K562 (cell line): Measurements from ENCODE around the gene TRIO. TPM values are rescaled to one million over a fixed set of nuclear protein-coding genes. Genes with fewer than 3 reads are reported as not detected.

Experiments used
- ATAC-seq: fragments of 200-7000 bp; cut with Tn5 transposase; 3 replicates; pipeline ENCODE4 v1.9.1; 2020; ENCODE audit warnings: moderate library complexity
- BruUV-seq: library from RNA; stranded (reverse); fragments of 400-500 nt; replicated peaks from 2 replicates; lab custom pipeline; 2021; lab: Mats Ljungman, UMichigan
- CTCF ChIA-PET: fragments of 300-600 bp; formaldehyde crosslinking; extraction: SDS; loops from one replicate; lab custom pipeline; 2021; ENCODE audit warnings: low intra/inter-chr PET ratio; lab: Yijun Ruan, JAX
- POLR2A ChIA-PET: fragments of 300-600, 350-650 bp; sonication (Branson Sonifier 250); formaldehyde crosslinking; extraction: SDS; loops from one replicate; lab custom pipeline; 2021; ENCODE audit warnings: antibody characterized with exemption, inconsistent platforms; lab: Yijun Ruan, JAX
- DNase-seq, 4 experiments: peaks; one replicate each; pipeline versions ENCODE4 v3.0.0 to v3.0.0-alpha.2; 2011 to 2018; ENCODE audit warnings: low spot score in 3 of 4, mixed read lengths in 3 of 4; ENCODE audit errors: extremely low read depth in 1 of 4
- FAIRE-seq: peaks from 2 replicates; lab custom pipeline; 2011; peaks lifted over from hg19 to GRCh38; lab: Jason Lieb, UNC
- H2AFZ ChIP-seq: 2 replicates; pipeline ENCODE4 v1.6.0; 2011; ENCODE audit warnings: low read depth, low read length, control low read depth, inconsistent platforms
- H3K27ac ChIP-seq: fragments of 200-600 bp; 3 replicates; pipeline ENCODE4 v1.8.0; 2011; ENCODE audit warnings: low read depth, mild to moderate bottlenecking, control low read depth, inconsistent platforms, low read length, moderate library complexity, mixed read lengths; ENCODE audit errors: extremely low read depth
- H3K27me3 ChIP-seq, 2 experiments: fragments of 300-600 bp in 1 of 2; 2 replicates in 1 of 2; 3 replicates in 1 of 2; pipeline versions ENCODE4 v1.6.0 to v1.8.0; 2011; ENCODE audit warnings: inconsistent platforms in 2 of 2, low read length in 2 of 2, mild to moderate bottlenecking in 1 of 2, mixed read lengths in 1 of 2, moderate library complexity in 1 of 2; ENCODE audit not compliant: control insufficient read depth in 2 of 2, insufficient read depth in 2 of 2
- H3K36me3 ChIP-seq: fragments of 300-600 bp; 3 replicates; pipeline ENCODE4 v1.8.0; 2011; ENCODE audit warnings: mild to moderate bottlenecking, low read length, inconsistent platforms; ENCODE audit not compliant: control insufficient read depth, insufficient read depth
- H3K4me1 ChIP-seq, 2 experiments: fragments of 200-600 bp in 1 of 2; replicated peaks in 1 of 2; 2 replicates in 1 of 2; 3 replicates in 1 of 2; pipeline versions ENCODE4 v1.5.1 to v1.8.0; 2011; ENCODE audit warnings: inconsistent platforms in 2 of 2, low read length in 2 of 2, mild to moderate bottlenecking in 1 of 2, mixed read lengths in 1 of 2, moderate library complexity in 1 of 2; ENCODE audit not compliant: control insufficient read depth in 2 of 2, insufficient read depth in 2 of 2
- H3K4me2 ChIP-seq: 2 replicates; pipeline ENCODE4 v1.6.1; 2011; ENCODE audit warnings: low read length, control low read depth, inconsistent platforms, mixed read lengths; ENCODE audit not compliant: insufficient read depth
- H3K4me3 ChIP-seq: fragments of 200-600 bp; sonication (generic), shearing (Covaris generic); 2 replicates; pipeline ENCODE4 v1.5.1; 2016; ENCODE audit warnings: control low read depth, inconsistent platforms
- H3K79me2 ChIP-seq: fragments of 200-600 bp; 3 replicates; pipeline ENCODE4 v1.8.0; 2011; ENCODE audit warnings: low read length, inconsistent platforms; ENCODE audit not compliant: control insufficient read depth, insufficient read depth
- H3K9ac ChIP-seq, 2 experiments: 2 replicates each; pipeline versions ENCODE4 v1.6.0 to v1.6.1; 2011; ENCODE audit warnings: low read depth in 2 of 2, low read length in 2 of 2, control low read depth in 1 of 2, inconsistent platforms in 1 of 2, mild to moderate bottlenecking in 1 of 2, mixed read lengths in 1 of 2; ENCODE audit not compliant: insufficient read depth in 1 of 2
- H3K9me1 ChIP-seq: one replicate; pipeline ENCODE4 v1.6.0; 2011; ENCODE audit warnings: inconsistent platforms, mild to moderate bottlenecking, low read length, moderate library complexity; ENCODE audit not compliant: control insufficient read depth, insufficient read depth
- H3K9me3 ChIP-seq: replicated peaks from 2 replicates; pipeline ENCODE4 v1.5.1; 2011; ENCODE audit warnings: low read depth, low read length, inconsistent platforms; ENCODE audit not compliant: control insufficient read depth, insufficient read depth
- H4K20me1 ChIP-seq: replicated peaks from 2 replicates; pipeline ENCODE4 v1.6.1; 2011; ENCODE audit warnings: low read length, inconsistent platforms, mixed read lengths; ENCODE audit not compliant: control insufficient read depth, insufficient read depth
- THRAP3 ChIP-seq: fragments of 450-650 bp; IDR thresholded peaks from 2 replicates; pipeline ENCODE4 v1.6.1; 2016; ENCODE audit warnings: mild to moderate bottlenecking, inconsistent platforms, borderline replicate concordance
- ZNF764 ChIP-seq: fragments of 250-450 bp; sonication (Bioruptor Pico); IDR thresholded peaks from 2 replicates; pipeline ENCODE4 v1.4.0; 2020; ENCODE audit warnings: low read depth, mild to moderate bottlenecking, moderate library complexity
- WGBS: fragments of 100-300 bp; shearing (Covaris generic); methylation state at CpG from one replicate; pipeline ENCODE4 v1.1.6; 2016; ENCODE audit warnings: low coverage, mixed read lengths; ENCODE audit not compliant: insufficient coverage; ENCODE audit errors: missing lambda C conversion rate; 5-methylcytosine and 5-hydroxymethylcytosine counted together
- in situ Hi-C: fragments of 300-500 bp; cut with MboI; formaldehyde crosslinking; loops from 4 replicates; pipeline ENCODE4 v1.15.0; 2018; ENCODE audit warnings: inconsistent platforms, mixed read lengths
- intact Hi-C: fragments of 100-400 bp; cut with micrococcal nuclease; formaldehyde crosslinking; loops from 2 replicates; pipeline ENCODE4 v1.14.2; 2022
- polyA plus RNA-seq, 8 experiments: library from polyadenylated mRNA; depleted of rRNA in 4 of 8; stranded (reverse) in 5 of 8; unstranded in 3 of 8; fragments of >200 nt; fragmentation: Nextera tagmentation in 2 of 8; fragmentation: Illumina TruSeq in 1 of 8; extraction: Ambion mirVana in 2 of 8; extraction: Trizol in 1 of 8; gene quantifications; 2 replicates each; pipeline versions ENCODE4 v1.2.1 to v1.2.3, GENCODE V29; 2011 to 2014; ENCODE audit warnings: inconsistent platforms in 1 of 8, missing spikeins in 1 of 8
- total RNA-seq, 7 experiments: library from RNA; depleted of rRNA in 6 of 7; stranded (reverse); fragments of >200 nt in 6 of 7; fragmentation: Illumina TruSeq in 2 of 7; extraction: Trizol in 2 of 7; gene quantifications; 2 replicates each; pipeline versions ENCODE4 v1.2.1 to v1.2.3, GENCODE V29; 2011 to 2021; ENCODE audit warnings: low replicate concordance in 1 of 7
- TF ChIP-seq, protein P1 (sequence below): fragments of 450-650 bp; formaldehyde crosslinking; IDR thresholded peaks from 2 replicates; pipeline ENCODE4 v1.4.0; 2020; ENCODE audit warnings: mild to moderate bottlenecking, moderate library complexity

TRIO gene
- total and polyA plus RNA-seq, 9 of the 15 experiments (the other 6 are each of a cell fraction or from before 2014, with no cell fraction given), result 0.24 to 5.0 (median 1.1) TPM

DNA sequence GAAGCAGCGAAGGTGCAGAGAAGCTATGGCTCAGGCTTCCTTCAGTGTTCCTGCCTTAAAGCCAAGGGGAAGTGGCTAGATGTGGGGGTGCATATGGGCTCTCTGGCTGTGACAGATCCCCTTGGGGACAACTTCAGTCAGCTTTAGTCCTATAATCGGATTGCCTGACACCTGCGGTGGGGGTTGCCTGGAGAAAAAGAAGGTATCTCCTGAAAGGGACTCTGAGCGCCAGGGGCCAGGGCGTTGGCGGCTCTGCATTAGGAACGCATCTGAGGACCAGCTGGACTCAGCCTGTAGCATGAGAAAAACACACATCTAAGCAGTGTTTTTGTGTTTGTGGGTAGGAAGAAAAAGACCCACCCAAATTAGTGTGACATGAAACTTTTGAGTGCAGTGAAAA, 354.2 kb downstream of the TRIO start:
- peak in 1 of 4 experiments; percentile 7 for DNase-seq
- Histone ChIP-seq H3K79me2 (no peaks in the 10 kb centered on the region), H3K9me1 (no peaks in the 10 kb centered on the region), H2AFZ (no peak overlapping the region), H3K27me3 (peaks cover 30 to 49% of the 10 kb centered on the region in 2 experiments), H4K20me1 (peaks cover 6% of the 10 kb centered on the region; the same call in 1 of the 2 replicates), H3K9ac (no peak overlapping the region), H3K4me1 (no peaks in the 10 kb centered on the region), H3K4me3 (no peak overlapping the region), H3K9me3 (no peaks in the 10 kb centered on the region), H3K36me3 (no peaks in the 10 kb centered on the region), H3K27ac (no peak overlapping the region), H3K4me2 (no peak overlapping the region)
- ATAC-seq, result no peak
- WGBS, result 9% methylated on average over 7 of the region's 7 CpGs
- in situ Hi-C loops, result no loop called here
- CTCF ChIA-PET, result no interaction called here
- no peak for TF ChIP-seq THRAP3
- no peak for TF ChIP-seq ZNF764
- TF ChIP-seq, protein P1, sequence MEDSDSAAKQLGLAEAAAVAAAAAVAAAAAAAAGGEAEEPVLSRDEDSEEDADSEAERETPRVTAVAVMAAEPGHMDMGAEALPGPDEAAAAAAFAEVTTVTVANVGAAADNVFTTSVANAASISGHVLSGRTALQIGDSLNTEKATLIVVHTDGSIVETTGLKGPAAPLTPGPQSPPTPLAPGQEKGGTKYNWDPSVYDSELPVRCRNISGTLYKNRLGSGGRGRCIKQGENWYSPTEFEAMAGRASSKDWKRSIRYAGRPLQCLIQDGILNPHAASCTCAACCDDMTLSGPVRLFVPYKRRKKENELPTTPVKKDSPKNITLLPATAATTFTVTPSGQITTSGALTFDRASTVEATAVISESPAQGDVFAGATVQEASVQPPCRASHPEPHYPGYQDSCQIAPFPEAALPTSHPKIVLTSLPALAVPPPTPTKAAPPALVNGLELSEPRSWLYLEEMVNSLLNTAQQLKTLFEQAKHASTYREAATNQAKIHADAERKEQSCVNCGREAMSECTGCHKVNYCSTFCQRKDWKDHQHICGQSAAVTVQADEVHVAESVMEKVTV (CRISPR knock-in tag), result no peak
- POLR2A ChIA-PET, result interaction anchor here (0.7 to 1.3 kb wide), 2 partner anchors 16 to 58 kb away, joined by 3 read pairs; no protein-coding TSS in a partner anchor
- intact Hi-C loops, result no loop called here
- no peak for FAIRE-seq
- BruUV-seq, result no TSS peak
